Mesenchymal stem cell (in vitro differentiated cells and primary cell): ENCODE results near the gene SNX22.
"Not testable (repeated sequence)": the region's sequence is repeated elsewhere in the genome, so short reads cannot be mapped to it uniquely, and the experiment has no call there.

Experiments
- DNase-seq: peaks from one replicate; pipeline ENCODE4 v3.0.0-alpha.2; 2013
- H2AFZ ChIP-seq: one replicate; pipeline ENCODE4 v1.6.1; 2013; ENCODE audit warnings: low read depth, mild to moderate bottlenecking, control low read depth, inconsistent platforms, low read length, moderate library complexity
- H2AK5ac ChIP-seq: 2 replicates; pipeline ENCODE4 v1.6.1; 2013; ENCODE audit warnings: low read length, moderate library complexity, mild to moderate bottlenecking, inconsistent platforms; ENCODE audit not compliant: severe bottlenecking
- H2BK120ac ChIP-seq: one replicate; pipeline ENCODE4 v1.6.1; 2013; ENCODE audit warnings: low read depth, mild to moderate bottlenecking, inconsistent platforms, low read length, moderate library complexity
- H2BK12ac ChIP-seq, 2 experiments: one replicate each; pipeline ENCODE4 v1.6.1; 2013; ENCODE audit warnings: inconsistent platforms in 2 of 2, low read length in 2 of 2, mild to moderate bottlenecking in 2 of 2, moderate library complexity in 2 of 2, control low read depth in 1 of 2
- H2BK15ac ChIP-seq: one replicate; pipeline ENCODE4 v1.6.1; 2013; ENCODE audit warnings: mild to moderate bottlenecking, low read depth, inconsistent platforms; ENCODE audit not compliant: poor library complexity, severe bottlenecking
- H2BK5ac ChIP-seq: 2 replicates; pipeline ENCODE4 v1.6.1; 2013; ENCODE audit warnings: low read depth, mild to moderate bottlenecking, low read length, control low read depth, inconsistent platforms; ENCODE audit not compliant: poor library complexity, severe bottlenecking
- H3K14ac ChIP-seq, 2 experiments: one replicate each; pipeline ENCODE4 v1.6.1; 2013; ENCODE audit warnings: inconsistent platforms in 2 of 2, low read length in 2 of 2, control low read depth in 1 of 2, mild to moderate bottlenecking in 1 of 2, moderate library complexity in 1 of 2
- H3K18ac ChIP-seq, 2 experiments: one replicate each; pipeline ENCODE4 v1.6.1; 2013; ENCODE audit warnings: inconsistent platforms in 2 of 2, low read length in 2 of 2, control low read depth in 1 of 2, low read depth in 1 of 2, mild to moderate bottlenecking in 1 of 2
- H3K23ac ChIP-seq, 2 experiments: one replicate each; pipeline ENCODE4 v1.6.1; 2013; ENCODE audit warnings: inconsistent platforms in 2 of 2, low read length in 2 of 2, mild to moderate bottlenecking in 2 of 2, moderate library complexity in 2 of 2, control low read depth in 1 of 2
- H3K27ac ChIP-seq: 2 replicates; pipeline ENCODE4 v1.5.1; 2013; ENCODE audit warnings: mild to moderate bottlenecking, moderate library complexity, low read length, control low read depth, inconsistent platforms; ENCODE audit not compliant: poor library complexity, severe bottlenecking
- H3K27me3 ChIP-seq, 2 experiments: 2 replicates each; pipeline versions ENCODE4 v1.6.1 to v1.7.0; 2013; ENCODE audit warnings: low read length in 2 of 2, mild to moderate bottlenecking in 2 of 2, moderate library complexity in 2 of 2, control low read depth in 1 of 2, inconsistent platforms in 1 of 2; ENCODE audit not compliant: control insufficient read depth in 1 of 2, insufficient read depth in 1 of 2
- H3K36me3 ChIP-seq, 2 experiments: 2 replicates each; pipeline versions ENCODE4 v1.6.1 to v1.7.0; 2013; ENCODE audit warnings: low read length in 2 of 2, control low read depth in 1 of 2, inconsistent platforms in 1 of 2, low read depth in 1 of 2, mild to moderate bottlenecking in 1 of 2; ENCODE audit not compliant: insufficient read depth in 2 of 2, control insufficient read depth in 1 of 2
- H3K4ac ChIP-seq, 2 experiments: one replicate each; pipeline ENCODE4 v1.6.1; 2013; ENCODE audit warnings: inconsistent platforms in 2 of 2, low read length in 2 of 2, mild to moderate bottlenecking in 2 of 2, moderate library complexity in 2 of 2, control low read depth in 1 of 2, low read depth in 1 of 2
- H3K4me1 ChIP-seq: 2 replicates; pipeline ENCODE4 v1.6.1; 2013; ENCODE audit warnings: low read depth, low read length, control low read depth; ENCODE audit not compliant: control insufficient read depth, insufficient read depth
- H3K4me2 ChIP-seq: 2 replicates; pipeline ENCODE4 v1.6.1; 2013; ENCODE audit warnings: low read length, mild to moderate bottlenecking, inconsistent platforms; ENCODE audit not compliant: poor library complexity, severe bottlenecking
- H3K4me3 ChIP-seq, 2 experiments: 2 replicates each; pipeline versions ENCODE4 v1.5.1 to v1.7.0; 2013; ENCODE audit warnings: low read length in 2 of 2, mild to moderate bottlenecking in 2 of 2, control low read depth in 1 of 2, low read depth in 1 of 2; ENCODE audit not compliant: insufficient read depth in 1 of 2
- H3K79me1 ChIP-seq: replicated peaks from 2 replicates; pipeline ENCODE4 v1.6.1; 2013; ENCODE audit warnings: mild to moderate bottlenecking, control low read depth, low read length, inconsistent platforms; ENCODE audit not compliant: poor library complexity, severe bottlenecking
- H3K9ac ChIP-seq: 2 replicates; pipeline ENCODE4 v1.7.0; 2013; ENCODE audit warnings: mild to moderate bottlenecking, low read length, moderate library complexity
- H3K9me3 ChIP-seq: 2 replicates; pipeline ENCODE4 v1.7.0; 2013; ENCODE audit warnings: mild to moderate bottlenecking, low read length; ENCODE audit not compliant: control insufficient read depth
- H4K8ac ChIP-seq: one replicate; pipeline ENCODE4 v1.6.1; 2013; ENCODE audit warnings: inconsistent platforms, mild to moderate bottlenecking, low read length, moderate library complexity
- H4K91ac ChIP-seq: one replicate; pipeline ENCODE4 v1.6.1; 2013; ENCODE audit warnings: mild to moderate bottlenecking, low read length, inconsistent platforms
- WGBS: methylation state at CpG from one replicate; pipeline ENCODE4 v1.1.7; 2013; ENCODE audit warnings: mixed read lengths; 5-methylcytosine and 5-hydroxymethylcytosine counted together

Gene SNX22

GRCh38 chr15:64110108-64110701 is 41.3 kb upstream of the SNX22 start:
- H4K8ac ChIP-seq, H3K4me3 ChIP-seq, H2AK5ac ChIP-seq, DNase-seq, H3K4me2 ChIP-seq, H2BK12ac ChIP-seq, H2BK15ac ChIP-seq, H3K23ac ChIP-seq, H3K9ac ChIP-seq, H3K9me3 ChIP-seq, H2BK120ac ChIP-seq, H2AFZ ChIP-seq, H4K91ac ChIP-seq, H3K14ac ChIP-seq, H3K18ac ChIP-seq, H3K4ac ChIP-seq, H3K27me3 ChIP-seq, H3K4me1 ChIP-seq, H2BK5ac ChIP-seq, H3K27ac ChIP-seq: not testable (repeated sequence)
- Histone ChIP-seq H3K36me3 (peaks cover 6 to 36% of the 10 kb centered on the region in 2 experiments), H3K79me1 (peaks cover 19% of the 10 kb centered on the region)
- WGBS, result over 99% methylated on average over 4 of the region's 4 CpGs

- peaks cover 5% of the 10 kb centered on the region for H3K4me1 ChIP-seq
Observed at GRCh38 chr15:64110950-64111678, 40.4 kb upstream of the SNX22 start.

GRCh38 chr15:64111679-64112050 is 39.9 kb upstream of the SNX22 start:
- H3K4me3 ChIP-seq, result no peak overlapping the region
- H2AK5ac ChIP-seq, result no peak overlapping the region
- H2BK15ac ChIP-seq, result no peak overlapping the region
- H3K4me1 ChIP-seq, result peaks cover 5% of the 10 kb centered on the region
- no peak overlapping the region for H3K14ac ChIP-seq
- H3K9ac ChIP-seq, result peak overlapping the region; percentile 59
- peaks cover 8 to 50% of the 10 kb centered on the region in 2 experiments for H3K36me3 ChIP-seq
- H3K9me3 ChIP-seq, result no peaks in the 10 kb centered on the region
- no peak overlapping the region for H3K4ac ChIP-seq
- H3K23ac ChIP-seq, result no peak overlapping the region
- no peaks in the 10 kb centered on the region for H3K27me3 ChIP-seq
- no peak overlapping the region for H2BK5ac ChIP-seq
- no peak overlapping the region for H4K91ac ChIP-seq
- no peak overlapping the region for H3K18ac ChIP-seq
- H3K79me1 ChIP-seq, result peaks cover 23% of the 10 kb centered on the region
- no peak overlapping the region for H3K27ac ChIP-seq
- no peak for DNase-seq
- no peak overlapping the region for H3K4me2 ChIP-seq
- H4K8ac ChIP-seq, result no peak overlapping the region
- 83% methylated on average over 2 of the region's 3 CpGs for WGBS
- H2BK120ac ChIP-seq, result no peak overlapping the region
- peak overlapping the region in 1 of 2 experiments; percentile 54 for H2BK12ac ChIP-seq
- no peak overlapping the region for H2AFZ ChIP-seq

More at GRCh38 chr15:64110950-64111678, 40.4 kb upstream of the SNX22 start:
- Histone ChIP-seq H2BK12ac (no peak overlapping the region), H3K4me3 (no peak overlapping the region), H4K91ac (no peak overlapping the region), H3K36me3 (peaks cover 8 to 45% of the 10 kb centered on the region in 2 experiments), H3K9me3 (no peaks in the 10 kb centered on the region), H3K4ac (no peak overlapping the region), H2AK5ac (no peak overlapping the region), H2BK15ac (no peak overlapping the region), H3K79me1 (peaks cover 24% of the 10 kb centered on the region), H2AFZ (no peak overlapping the region), H3K18ac (no peak overlapping the region), H4K8ac (no peak overlapping the region), H3K4me2 (no peak overlapping the region), H3K23ac (no peak overlapping the region), H2BK120ac (no peak overlapping the region), H2BK5ac (no peak overlapping the region), H3K27ac (no peak overlapping the region), H3K9ac (no peak overlapping the region), H3K14ac (no peak overlapping the region), H3K27me3 (no peaks in the 10 kb centered on the region)
- 93% methylated on average over 1 of the region's 3 CpGs for WGBS
- DNase-seq, result no peak

GRCh38 chr15:64112073-64112772 is 39.3 kb upstream of the SNX22 start:
- Histone ChIP-seq H3K4ac (no peak overlapping the region), H3K79me1 (peaks cover 22% of the 10 kb centered on the region), H3K4me1 (peaks cover 5% of the 10 kb centered on the region), H2BK15ac (no peak overlapping the region), H3K4me3 (no peak overlapping the region), H2BK5ac (no peak overlapping the region), H3K18ac (no peak overlapping the region), H3K4me2 (no peak overlapping the region), H3K9me3 (no peaks in the 10 kb centered on the region), H3K14ac (no peak overlapping the region), H4K91ac (no peak overlapping the region), H2AFZ (no peak overlapping the region), H3K9ac (peak overlapping the region; percentile 59), H4K8ac (no peak overlapping the region), H3K27ac (peak overlapping the region; percentile 7), H2AK5ac (no peak overlapping the region), H3K27me3 (no peaks in the 10 kb centered on the region), H3K36me3 (peaks cover 8 to 52% of the 10 kb centered on the region in 2 experiments), H3K23ac (no peak overlapping the region), H2BK120ac (no peak overlapping the region), H2BK12ac (no peak overlapping the region)
- no peak for DNase-seq
- 91% methylated on average over 4 of the region's 4 CpGs for WGBS
